ENCODE measurements around the gene KHDRBS2. TPM values are rescaled to one million over a fixed set of nuclear protein-coding genes. Genes with fewer than 3 reads are reported as not detected.

The KHDRBS2 gene
- total RNA-seq, 2 experiments from 2014 or later: not detected

GRCh38 chr6:61817716-61818115, 468.3 kb downstream of the KHDRBS2 start:
- TF ChIP-seq CTCF (IDR thresholded peaks at IDR 0.05): no peak
- no peaks in the 10 kb centered on the region for H3K4me1 Mint-ChIP-seq (ENCODE audit: low read depth)
- Histone ChIP-seq H3K4me3 (ENCODE audit: low read length) (no peak overlapping the region), H3K9me3 (ENCODE audit: control insufficient read depth in 1 of 2, insufficient read depth in 1 of 2, low read length in 2 of 2) (peaks cover 4% of the 10 kb centered on the region in 2 experiments), H3K27ac (ENCODE audit: low read depth in 1 of 2, low read length in 2 of 2) (no peak overlapping the region), H3K36me3 (ENCODE audit: insufficient read depth, low read length) (no peaks in the 10 kb centered on the region), H3K27me3 (ENCODE audit: control insufficient read depth in 1 of 2, insufficient read depth in 2 of 2, low read length in 2 of 2) (no peaks in the 10 kb centered on the region), H3K4me1 (ENCODE audit: insufficient read depth, low read length) (no peaks in the 10 kb centered on the region)
- H3K27me3 Mint-ChIP-seq: no peaks in the 10 kb centered on the region
- intact Hi-C loops (cut with DNase I, micrococcal nuclease): no loop called here
- no peak overlapping the region for H3K4me3 Mint-ChIP-seq
- ChIA-PET CTCF (no interaction called here), POLR2A (no interaction called here)
- DNase-seq (no peak), ATAC-seq (ENCODE audit: poor library complexity) (no peak)
- H3K27ac Mint-ChIP-seq: no peak overlapping the region
- peaks cover 5% of the 10 kb centered on the region for H3K9me3 Mint-ChIP-seq
- H3K36me3 Mint-ChIP-seq (ENCODE audit: low read depth): no peaks in the 10 kb centered on the region

- H3K36me3 Mint-ChIP-seq (ENCODE audit: low read depth): no peaks in the 10 kb centered on the region
- ChIA-PET POLR2A (no interaction called here), CTCF (no interaction called here)
- no peak overlapping the region for H3K27ac Mint-ChIP-seq
- Histone ChIP-seq H3K27ac (ENCODE audit: low read depth in 1 of 2, low read length in 2 of 2) (no peak overlapping the region), H3K9me3 (ENCODE audit: control insufficient read depth in 1 of 2, insufficient read depth in 1 of 2, low read length in 2 of 2) (peaks cover 0 to 4% of the 10 kb centered on the region in 2 experiments), H3K27me3 (ENCODE audit: control insufficient read depth in 1 of 2, insufficient read depth in 2 of 2, low read length in 2 of 2) (no peaks in the 10 kb centered on the region), H3K36me3 (ENCODE audit: insufficient read depth, low read length) (no peaks in the 10 kb centered on the region), H3K4me3 (ENCODE audit: low read length) (no peak overlapping the region), H3K4me1 (ENCODE audit: insufficient read depth, low read length) (no peaks in the 10 kb centered on the region)
- H3K9me3 Mint-ChIP-seq: peaks cover 16% of the 10 kb centered on the region
- intact Hi-C loops (cut with DNase I, micrococcal nuclease): no loop called here
- no peaks in the 10 kb centered on the region for H3K27me3 Mint-ChIP-seq
- H3K4me3 Mint-ChIP-seq: no peak overlapping the region
- H3K4me1 Mint-ChIP-seq (ENCODE audit: low read depth): no peaks in the 10 kb centered on the region
- DNase-seq: no peak
- no peak for TF ChIP-seq CTCF (IDR thresholded peaks at IDR 0.05)
- ATAC-seq (ENCODE audit: poor library complexity): no peak
These were observed 476.0 kb downstream of the KHDRBS2 start for GRCh38 chr6:61810047-61810446.

- Histone ChIP-seq H3K4me3 (ENCODE audit: low read length) (no peak overlapping the region), H3K27me3 (ENCODE audit: control insufficient read depth in 1 of 2, insufficient read depth in 2 of 2, low read length in 2 of 2) (no peaks in the 10 kb centered on the region), H3K36me3 (ENCODE audit: insufficient read depth, low read length) (no peaks in the 10 kb centered on the region), H3K27ac (ENCODE audit: low read depth in 1 of 2, low read length in 2 of 2) (no peak overlapping the region), H3K9me3 (ENCODE audit: control insufficient read depth in 1 of 2, insufficient read depth in 1 of 2, low read length in 2 of 2) (peaks cover 0 to 7% of the 10 kb centered on the region in 2 experiments), H3K4me1 (ENCODE audit: insufficient read depth, low read length) (no peaks in the 10 kb centered on the region)
- DNase-seq (no peak), ATAC-seq (ENCODE audit: poor library complexity) (no peak)
- no peak overlapping the region for H3K27ac Mint-ChIP-seq
- POLR2A ChIA-PET: no interaction called here
- no peak overlapping the region for H3K4me3 Mint-ChIP-seq
- no peaks in the 10 kb centered on the region for H3K36me3 Mint-ChIP-seq (ENCODE audit: low read depth)
- TF ChIP-seq CTCF (IDR thresholded peaks at IDR 0.05): no peak
- CTCF ChIA-PET: no interaction called here
- no peaks in the 10 kb centered on the region for H3K27me3 Mint-ChIP-seq
- H3K4me1 Mint-ChIP-seq (ENCODE audit: low read depth): no peaks in the 10 kb centered on the region
- intact Hi-C loops (cut with DNase I, micrococcal nuclease): no loop called here
- peaks cover 18% of the 10 kb centered on the region for H3K9me3 Mint-ChIP-seq
These were observed 476.9 kb downstream of the KHDRBS2 start for GRCh38 chr6:61809004-61809595.
